HG03045 (cell line): Measurements from ENCODE around the gene CEP78.

Source experiments
- ATAC-seq: cut with Tn5 transposase; IDR thresholded peaks from one replicate; pipeline ENCODE4 v1.9.1; 2021; ENCODE audit warnings: mild to moderate bottlenecking, moderate library complexity; ENCODE audit not compliant: unreplicated experiment

Gene CEP78

GRCh38 chr9:78286125-78286524, 50.2 kb downstream of the CEP78 start:
- ATAC-seq, result no peak

- no peak for ATAC-seq
These were observed 51.1 kb downstream of the CEP78 start for GRCh38 chr9:78286946-78287388.

- ATAC-seq, result no peak
These were observed 52.5 kb downstream of the CEP78 start for GRCh38 chr9:78288214-78288892.

- ATAC-seq, result no peak
These were observed 53.6 kb downstream of the CEP78 start for GRCh38 chr9:78289474-78289873.

GRCh38 chr9:78291240-78291925, 55.5 kb downstream of the CEP78 start:
- ATAC-seq, result no peak

GRCh38 chr9:78292026-78292425, 56.2 kb downstream of the CEP78 start:
- ATAC-seq, result no peak

GRCh38 chr9:78292716-78293497, 57.0 kb downstream of the CEP78 start:
- no peak for ATAC-seq

- ATAC-seq, result no peak
These were observed 58.7 kb downstream of the CEP78 start for GRCh38 chr9:78294290-78295176.

- ATAC-seq, result no peak
These were observed 59.3 kb downstream of the CEP78 start for GRCh38 chr9:78295177-78295575.

GRCh38 chr9:78295731-78296130, 59.9 kb downstream of the CEP78 start:
- ATAC-seq, result no peak

GRCh38 chr9:78296201-78296892, 60.5 kb downstream of the CEP78 start:
- ATAC-seq, result no peak

GRCh38 chr9:78296893-78297671, 61.2 kb downstream of the CEP78 start, which contains the start of gene PSAT1:
Gene PSAT1, plus strand, starts transcription at chr9:78297125. Its CDS starts 86 bp downstream, at chr9:78297211.
- peak; percentile 99 for ATAC-seq

GRCh38 chr9:78297672-78297961, 61.7 kb downstream of the CEP78 start:
- ATAC-seq, result no peak

- no peak for ATAC-seq
These were observed 62.3 kb downstream of the CEP78 start for GRCh38 chr9:78298046-78298765.

GRCh38 chr9:78300209-78300608, 64.3 kb downstream of the CEP78 start:
- no peak for ATAC-seq

- no peak for ATAC-seq
These were observed 65.6 kb downstream of the CEP78 start for GRCh38 chr9:78301466-78301865.

GRCh38 chr9:78303377-78304062, 67.6 kb downstream of the CEP78 start:
- ATAC-seq, result no peak

GRCh38 chr9:78304357-78304756, 68.5 kb downstream of the CEP78 start:
- ATAC-seq, result no peak
